Effector memory CD4-positive, alpha-beta T cell (primary cell): ENCODE measurements around the gene ABLIM2.

Source experiments
- DNase-seq, 3 donors: peaks; one replicate each; pipeline ENCODE4 v3.0.0-alpha.2; 2020
- H3K27ac ChIP-seq: 2 replicates; pipeline ENCODE4 v1.7.0; 2013; ENCODE audit warnings: mild to moderate bottlenecking, low read length, moderate library complexity; ENCODE audit not compliant: insufficient read depth, poor library complexity, severe bottlenecking
- H3K27me3 ChIP-seq: replicated peaks from 2 replicates; pipeline ENCODE4 v1.7.0; 2013; ENCODE audit warnings: mild to moderate bottlenecking, low read length; ENCODE audit not compliant: insufficient read depth, control insufficient read depth, poor library complexity, severe bottlenecking
- H3K36me3 ChIP-seq: 2 replicates; pipeline ENCODE4 v1.7.0; 2013; ENCODE audit warnings: mild to moderate bottlenecking, low read length, moderate library complexity; ENCODE audit not compliant: control insufficient read depth, insufficient read depth
- H3K4me1 ChIP-seq: 2 replicates; pipeline ENCODE4 v1.7.0; 2013; ENCODE audit warnings: low read length, mild to moderate bottlenecking; ENCODE audit not compliant: control insufficient read depth, insufficient read depth, poor library complexity, severe bottlenecking
- H3K4me3 ChIP-seq: 2 replicates; pipeline ENCODE4 v1.7.0; 2013; ENCODE audit warnings: low read length, low read depth, mild to moderate bottlenecking; ENCODE audit not compliant: insufficient read depth, poor library complexity, severe bottlenecking
- H3K9me3 ChIP-seq: 2 replicates; pipeline ENCODE4 v1.7.0; 2013; ENCODE audit warnings: mild to moderate bottlenecking, low read length, moderate library complexity; ENCODE audit not compliant: control insufficient read depth

Gene ABLIM2

GRCh38 chr4:8108991-8109390 lies 49.6 kb downstream of the ABLIM2 start:
- H3K27ac ChIP-seq, result no peak overlapping the region
- H3K9me3 ChIP-seq, result no peaks in the 10 kb centered on the region
- no peak for DNase-seq
- no peaks in the 10 kb centered on the region for H3K36me3 ChIP-seq
- H3K27me3 ChIP-seq, result no peaks in the 10 kb centered on the region
- H3K4me3 ChIP-seq, result no peak overlapping the region
- no peaks in the 10 kb centered on the region for H3K4me1 ChIP-seq

- DNase-seq, result no peak
- Histone ChIP-seq H3K36me3 (no peaks in the 10 kb centered on the region), H3K27me3 (no peaks in the 10 kb centered on the region), H3K27ac (no peak overlapping the region), H3K4me1 (no peaks in the 10 kb centered on the region), H3K4me3 (no peak overlapping the region), H3K9me3 (no peaks in the 10 kb centered on the region)
These were observed 50.4 kb downstream of the ABLIM2 start for GRCh38 chr4:8108261-8108660.

DNA sequence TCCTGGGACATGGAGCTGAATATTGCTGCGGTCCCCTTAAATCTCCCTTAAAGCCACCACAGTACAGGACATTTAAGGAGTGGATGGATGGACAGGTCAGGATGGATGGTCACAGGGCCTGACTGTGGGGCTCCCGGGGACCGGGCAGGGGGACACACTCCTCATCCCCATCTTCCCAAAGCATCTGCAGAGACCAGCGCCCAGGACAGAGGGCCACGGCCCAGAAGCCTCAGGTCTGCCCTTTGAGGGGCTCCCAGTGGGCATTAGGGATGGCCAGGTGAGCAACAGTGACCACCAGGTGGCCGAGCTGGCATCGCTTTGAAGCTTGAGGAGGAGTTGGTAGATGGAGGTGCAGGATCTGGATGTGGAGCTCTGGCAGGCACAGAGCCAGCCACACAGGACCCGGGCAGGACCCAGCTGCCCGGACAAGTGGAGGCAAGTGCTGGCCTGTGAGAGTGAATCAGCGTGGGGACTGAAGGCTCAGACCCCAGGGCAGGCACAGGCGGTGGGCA lies 51.4 kb downstream of the ABLIM2 start:
- Histone ChIP-seq H3K9me3 (no peaks in the 10 kb centered on the region), H3K27me3 (no peaks in the 10 kb centered on the region), H3K4me1 (no peaks in the 10 kb centered on the region), H3K27ac (no peak overlapping the region), H3K4me3 (no peak overlapping the region), H3K36me3 (no peaks in the 10 kb centered on the region)
- DNase-seq, result no peak

GRCh38 chr4:8106451-8107025 lies 52.1 kb downstream of the ABLIM2 start:
- Histone ChIP-seq H3K27me3 (no peaks in the 10 kb centered on the region), H3K4me3 (no peak overlapping the region), H3K9me3 (no peaks in the 10 kb centered on the region), H3K36me3 (no peaks in the 10 kb centered on the region), H3K4me1 (no peaks in the 10 kb centered on the region), H3K27ac (no peak overlapping the region)
- DNase-seq, result no peak

DNA sequence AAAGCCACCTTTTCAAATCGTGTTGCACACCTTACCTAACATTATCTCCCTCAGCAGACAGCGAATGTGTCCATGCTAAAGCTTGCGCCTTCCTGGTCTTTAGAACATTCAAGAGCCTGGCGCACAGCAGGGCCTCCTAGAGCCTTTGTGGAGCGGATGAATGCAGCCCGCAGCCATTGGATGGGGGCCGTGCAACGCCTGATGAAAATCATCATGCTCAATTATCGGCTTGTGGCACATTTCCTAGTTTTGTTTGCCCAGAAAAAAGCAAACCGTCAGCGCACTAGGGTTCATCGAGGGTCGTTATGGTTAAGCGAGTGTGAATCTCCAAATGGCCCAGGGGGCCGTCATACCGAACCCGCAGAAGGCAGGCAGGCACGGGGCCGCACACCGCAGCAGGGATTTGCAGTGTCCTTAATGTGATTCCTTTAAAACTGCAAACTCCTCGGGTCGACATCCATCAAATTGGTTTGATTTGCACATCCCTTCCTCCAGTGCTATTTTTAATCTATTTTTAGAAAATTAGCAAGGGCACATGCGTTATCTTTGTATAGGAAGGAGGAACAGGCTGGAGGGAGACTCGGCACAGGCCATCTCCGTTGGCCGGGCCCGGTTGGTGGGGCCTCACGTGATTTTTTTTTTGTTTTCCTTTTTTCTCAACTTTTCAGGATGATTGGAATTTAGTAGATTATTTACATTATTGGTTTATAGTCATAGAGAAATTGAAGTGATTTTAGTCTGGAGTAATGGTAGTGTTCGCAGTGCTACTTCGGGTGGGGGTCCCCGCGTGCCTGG lies 53.1 kb downstream of the ABLIM2 start:
- Histone ChIP-seq H3K9me3 (no peaks in the 10 kb centered on the region), H3K4me1 (no peaks in the 10 kb centered on the region), H3K4me3 (no peak overlapping the region), H3K27ac (no peak overlapping the region), H3K27me3 (no peaks in the 10 kb centered on the region), H3K36me3 (no peaks in the 10 kb centered on the region)
- no peak for DNase-seq

DNA sequence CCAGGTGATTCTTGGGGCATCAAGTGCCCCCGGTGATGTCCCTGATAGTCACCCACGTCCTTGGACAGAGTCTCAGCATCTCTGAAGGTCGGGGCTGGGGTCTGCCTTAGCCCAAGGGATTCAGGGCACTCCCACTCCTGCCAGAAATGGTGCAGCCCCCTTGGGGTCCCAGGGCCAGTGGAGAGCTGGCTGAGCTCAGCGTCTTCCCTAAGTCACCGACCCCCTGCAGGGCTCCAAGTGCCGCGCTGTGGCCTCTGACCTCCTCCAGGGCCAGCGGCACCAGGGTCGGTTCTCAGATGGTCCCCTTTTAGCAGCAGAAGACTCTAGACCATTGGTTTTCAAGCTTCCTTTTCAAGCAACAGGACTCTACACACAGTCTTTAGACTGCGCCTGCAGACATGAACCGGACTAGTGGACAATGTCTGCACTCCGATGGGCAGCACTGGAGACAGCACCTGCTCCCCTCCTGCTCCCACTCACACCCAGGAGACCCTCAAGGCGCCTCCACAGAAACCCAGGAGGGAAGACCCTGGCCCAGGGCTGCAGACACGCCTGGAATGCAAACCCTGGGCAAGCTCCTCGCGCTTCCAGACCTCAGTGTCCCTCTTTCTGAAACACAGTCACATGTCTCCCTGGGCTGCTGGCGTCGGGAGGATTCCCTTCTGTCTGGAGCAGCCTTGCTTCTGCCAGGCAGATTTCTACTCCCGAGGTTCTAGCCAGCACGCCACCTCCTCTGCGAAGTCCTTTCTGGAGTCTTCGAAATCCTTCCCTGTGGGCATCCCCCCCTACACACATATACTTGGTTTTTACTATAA lies 53.9 kb downstream of the ABLIM2 start:
- Histone ChIP-seq H3K36me3 (no peaks in the 10 kb centered on the region), H3K4me3 (no peak overlapping the region), H3K27me3 (no peaks in the 10 kb centered on the region), H3K9me3 (no peaks in the 10 kb centered on the region), H3K4me1 (no peaks in the 10 kb centered on the region), H3K27ac (no peak overlapping the region)
- DNase-seq, result no peak

DNA sequence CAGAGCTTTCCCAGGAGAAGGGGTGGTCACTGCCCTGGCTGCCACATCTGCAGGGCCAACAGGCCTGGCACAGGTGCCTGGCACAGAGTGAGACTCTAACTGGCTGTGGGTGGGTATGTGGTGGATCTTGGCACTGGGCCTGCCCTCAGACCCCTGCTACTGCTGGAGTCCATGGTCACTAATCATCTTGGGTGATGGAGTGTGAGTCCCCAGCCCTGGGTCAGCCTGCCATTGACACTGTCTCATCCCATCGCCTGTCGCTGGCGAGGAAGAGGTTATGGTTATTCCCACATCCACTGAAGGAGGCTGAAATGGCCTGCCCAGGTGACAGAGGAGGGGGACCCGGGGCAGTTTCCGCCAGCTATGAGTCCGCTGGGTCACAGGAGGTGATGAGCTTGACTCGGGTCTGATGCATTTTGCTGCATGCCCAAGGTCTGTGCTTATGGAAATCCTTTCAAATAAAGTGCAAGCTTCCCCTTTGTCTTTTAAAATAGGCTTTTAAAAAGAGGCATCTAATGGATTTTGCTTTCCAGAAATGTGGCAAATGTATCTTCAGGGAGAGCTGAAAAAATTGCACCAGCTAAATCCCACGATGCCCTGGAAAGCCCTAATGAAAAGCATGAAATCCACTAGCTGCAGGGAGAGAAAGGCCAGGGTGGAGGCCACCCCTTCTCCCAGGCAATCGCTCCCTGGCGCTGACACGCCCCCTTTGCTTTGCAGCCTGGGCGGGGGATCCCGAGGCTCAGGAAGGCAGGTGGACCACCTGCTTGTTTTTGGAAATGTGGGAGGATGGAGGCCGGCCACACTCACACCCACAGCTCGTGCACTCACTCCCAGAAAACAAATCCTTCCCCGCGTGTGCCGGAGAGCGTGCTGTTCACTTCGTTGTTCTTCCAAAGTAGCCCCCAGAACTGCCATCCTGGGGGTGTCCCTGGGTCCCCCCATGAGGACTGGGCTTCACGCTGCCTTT lies 54.9 kb downstream of the ABLIM2 start:
- no peaks in the 10 kb centered on the region for H3K27me3 ChIP-seq
- no peak for DNase-seq

DNA sequence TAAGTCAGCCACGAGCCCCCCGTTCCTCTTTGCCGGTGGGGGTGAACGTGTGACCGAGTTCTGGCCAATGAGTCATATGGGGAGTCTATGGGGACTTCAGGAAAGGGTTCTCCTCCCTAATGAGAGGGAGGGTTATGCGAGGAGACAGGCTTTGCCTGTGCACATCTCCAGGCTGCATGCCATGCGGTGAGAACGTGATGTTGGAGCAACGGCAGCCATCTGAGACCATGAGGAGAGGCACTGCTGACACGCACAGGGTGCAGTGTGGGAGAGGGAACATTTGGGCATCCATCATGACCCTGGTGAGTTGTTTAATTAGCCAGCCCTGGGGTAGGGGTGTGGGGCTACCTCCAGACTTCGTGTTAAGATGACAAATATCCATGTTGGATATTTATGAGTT lies 55.8 kb downstream of the ABLIM2 start:
- Histone ChIP-seq H3K27ac (no peak overlapping the region), H3K27me3 (no peaks in the 10 kb centered on the region), H3K4me1 (no peaks in the 10 kb centered on the region), H3K4me3 (no peak overlapping the region), H3K9me3 (no peaks in the 10 kb centered on the region), H3K36me3 (no peaks in the 10 kb centered on the region)
- no peak for DNase-seq

More for the DNA sequence above, 54.9 kb downstream of the ABLIM2 start:
- Histone ChIP-seq H3K9me3 (no peaks in the 10 kb centered on the region), H3K4me3 (no peak overlapping the region), H3K36me3 (no peaks in the 10 kb centered on the region), H3K27ac (no peak overlapping the region), H3K4me1 (no peaks in the 10 kb centered on the region)

DNA sequence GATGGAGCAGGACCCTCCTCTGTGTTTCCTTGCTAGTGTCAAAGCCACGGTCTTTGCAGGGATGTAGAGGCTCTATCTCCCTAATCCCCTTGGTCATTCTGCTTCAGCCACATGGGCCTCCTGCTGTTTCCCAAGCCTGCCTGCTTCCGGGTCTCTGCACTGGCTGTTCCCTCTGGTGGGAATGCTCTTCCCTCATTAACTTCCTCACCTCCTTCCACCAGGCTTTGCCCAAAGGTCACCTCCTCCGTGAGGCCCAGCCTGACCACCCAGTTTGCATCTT lies 56.6 kb downstream of the ABLIM2 start:
- DNase-seq, result no peak
- Histone ChIP-seq H3K27ac (no peak overlapping the region), H3K27me3 (no peaks in the 10 kb centered on the region), H3K4me3 (no peak overlapping the region), H3K4me1 (no peaks in the 10 kb centered on the region), H3K36me3 (no peaks in the 10 kb centered on the region), H3K9me3 (no peaks in the 10 kb centered on the region)
